HL-60 (cell line): Measurements from ENCODE around the gene MIB1.

Experiments
- DNase-seq, 2 experiments: peaks; one replicate each; pipeline ENCODE4 v3.0.0-alpha.2; 2010 to 2020; ENCODE audit warnings: low read depth in 1 of 2, low spot score in 1 of 2
- H3K27ac ChIP-seq: fragments of 250-450 bp; sonication (Bioruptor Pico); replicated peaks from 2 replicates; pipeline ENCODE4 v1.5.1; 2020; ENCODE audit warnings: mild to moderate bottlenecking, moderate library complexity
- H3K27me3 ChIP-seq: fragments of 250-450 bp; sonication (Bioruptor Pico); 2 replicates; pipeline ENCODE4 v1.5.1; 2021; ENCODE audit warnings: mild to moderate bottlenecking, moderate library complexity; ENCODE audit not compliant: insufficient read depth, poor library complexity, severe bottlenecking
- H3K4me3 ChIP-seq: replicated peaks from 2 replicates; pipeline ENCODE4 v1.5.1; 2011; ENCODE audit warnings: mild to moderate bottlenecking, control low read depth, low read length; ENCODE audit not compliant: insufficient read depth
- GABPA ChIP-seq: IDR thresholded peaks from 2 replicates; pipeline ENCODE4 v1.6.1; 2012; ENCODE audit warnings: low read depth
- POLR2AphosphoS5 ChIP-seq: IDR thresholded peaks from 2 replicates; pipeline ENCODE4 v1.6.1; 2012; ENCODE audit warnings: low read depth
- SPI1 ChIP-seq: IDR thresholded peaks from 2 replicates; pipeline ENCODE4 v1.6.1; 2012; ENCODE audit warnings: low read depth, mild to moderate bottlenecking, borderline replicate concordance
- TF ChIP-seq, protein P1 (sequence below): IDR thresholded peaks from one replicate; pipeline ENCODE4 v1.5.1; 2011; ENCODE audit warnings: low read length, control low read depth, inconsistent platforms; ENCODE audit not compliant: insufficient read depth
- TF ChIP-seq, protein P2 (sequence below): IDR thresholded peaks from 2 replicates; pipeline ENCODE4 v1.6.1; 2012; ENCODE audit warnings: low read depth; ENCODE audit not compliant: insufficient replicate concordance

The MIB1 gene

DNA sequence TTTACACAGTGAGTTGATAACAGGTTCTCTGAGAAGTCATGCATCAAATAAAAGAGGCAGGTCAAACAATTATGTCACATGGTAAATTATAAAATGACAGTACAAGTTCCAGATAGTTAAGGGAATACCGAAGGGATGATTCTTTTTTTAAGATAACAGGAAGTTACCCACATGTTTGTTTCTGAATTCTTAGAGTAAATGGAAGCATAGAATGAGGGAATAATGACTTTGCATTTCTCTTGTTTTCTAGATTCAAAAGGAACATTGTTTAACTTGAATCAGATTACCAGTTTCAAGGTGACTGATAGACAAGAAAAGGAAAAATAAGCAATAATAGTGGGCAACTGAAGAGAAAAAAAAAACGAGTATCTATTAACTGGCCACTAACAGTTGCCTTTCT, 124.5 kb downstream of the MIB1 start:
- Histone ChIP-seq H3K27me3 (no peaks in the 10 kb centered on the region), H3K4me3 (no peak overlapping the region), H3K27ac (no peak overlapping the region)
- DNase-seq, result no peak
- TF ChIP-seq POLR2AphosphoS5 (no peak), SPI1 (no peak), GABPA (no peak)
- TF ChIP-seq, protein P1, sequence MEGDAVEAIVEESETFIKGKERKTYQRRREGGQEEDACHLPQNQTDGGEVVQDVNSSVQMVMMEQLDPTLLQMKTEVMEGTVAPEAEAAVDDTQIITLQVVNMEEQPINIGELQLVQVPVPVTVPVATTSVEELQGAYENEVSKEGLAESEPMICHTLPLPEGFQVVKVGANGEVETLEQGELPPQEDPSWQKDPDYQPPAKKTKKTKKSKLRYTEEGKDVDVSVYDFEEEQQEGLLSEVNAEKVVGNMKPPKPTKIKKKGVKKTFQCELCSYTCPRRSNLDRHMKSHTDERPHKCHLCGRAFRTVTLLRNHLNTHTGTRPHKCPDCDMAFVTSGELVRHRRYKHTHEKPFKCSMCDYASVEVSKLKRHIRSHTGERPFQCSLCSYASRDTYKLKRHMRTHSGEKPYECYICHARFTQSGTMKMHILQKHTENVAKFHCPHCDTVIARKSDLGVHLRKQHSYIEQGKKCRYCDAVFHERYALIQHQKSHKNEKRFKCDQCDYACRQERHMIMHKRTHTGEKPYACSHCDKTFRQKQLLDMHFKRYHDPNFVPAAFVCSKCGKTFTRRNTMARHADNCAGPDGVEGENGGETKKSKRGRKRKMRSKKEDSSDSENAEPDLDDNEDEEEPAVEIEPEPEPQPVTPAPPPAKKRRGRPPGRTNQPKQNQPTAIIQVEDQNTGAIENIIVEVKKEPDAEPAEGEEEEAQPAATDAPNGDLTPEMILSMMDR, result no peak
- TF ChIP-seq, protein P2, sequence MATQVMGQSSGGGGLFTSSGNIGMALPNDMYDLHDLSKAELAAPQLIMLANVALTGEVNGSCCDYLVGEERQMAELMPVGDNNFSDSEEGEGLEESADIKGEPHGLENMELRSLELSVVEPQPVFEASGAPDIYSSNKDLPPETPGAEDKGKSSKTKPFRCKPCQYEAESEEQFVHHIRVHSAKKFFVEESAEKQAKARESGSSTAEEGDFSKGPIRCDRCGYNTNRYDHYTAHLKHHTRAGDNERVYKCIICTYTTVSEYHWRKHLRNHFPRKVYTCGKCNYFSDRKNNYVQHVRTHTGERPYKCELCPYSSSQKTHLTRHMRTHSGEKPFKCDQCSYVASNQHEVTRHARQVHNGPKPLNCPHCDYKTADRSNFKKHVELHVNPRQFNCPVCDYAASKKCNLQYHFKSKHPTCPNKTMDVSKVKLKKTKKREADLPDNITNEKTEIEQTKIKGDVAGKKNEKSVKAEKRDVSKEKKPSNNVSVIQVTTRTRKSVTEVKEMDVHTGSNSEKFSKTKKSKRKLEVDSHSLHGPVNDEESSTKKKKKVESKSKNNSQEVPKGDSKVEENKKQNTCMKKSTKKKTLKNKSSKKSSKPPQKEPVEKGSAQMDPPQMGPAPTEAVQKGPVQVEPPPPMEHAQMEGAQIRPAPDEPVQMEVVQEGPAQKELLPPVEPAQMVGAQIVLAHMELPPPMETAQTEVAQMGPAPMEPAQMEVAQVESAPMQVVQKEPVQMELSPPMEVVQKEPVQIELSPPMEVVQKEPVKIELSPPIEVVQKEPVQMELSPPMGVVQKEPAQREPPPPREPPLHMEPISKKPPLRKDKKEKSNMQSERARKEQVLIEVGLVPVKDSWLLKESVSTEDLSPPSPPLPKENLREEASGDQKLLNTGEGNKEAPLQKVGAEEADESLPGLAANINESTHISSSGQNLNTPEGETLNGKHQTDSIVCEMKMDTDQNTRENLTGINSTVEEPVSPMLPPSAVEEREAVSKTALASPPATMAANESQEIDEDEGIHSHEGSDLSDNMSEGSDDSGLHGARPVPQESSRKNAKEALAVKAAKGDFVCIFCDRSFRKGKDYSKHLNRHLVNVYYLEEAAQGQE, result no peak

DNA sequence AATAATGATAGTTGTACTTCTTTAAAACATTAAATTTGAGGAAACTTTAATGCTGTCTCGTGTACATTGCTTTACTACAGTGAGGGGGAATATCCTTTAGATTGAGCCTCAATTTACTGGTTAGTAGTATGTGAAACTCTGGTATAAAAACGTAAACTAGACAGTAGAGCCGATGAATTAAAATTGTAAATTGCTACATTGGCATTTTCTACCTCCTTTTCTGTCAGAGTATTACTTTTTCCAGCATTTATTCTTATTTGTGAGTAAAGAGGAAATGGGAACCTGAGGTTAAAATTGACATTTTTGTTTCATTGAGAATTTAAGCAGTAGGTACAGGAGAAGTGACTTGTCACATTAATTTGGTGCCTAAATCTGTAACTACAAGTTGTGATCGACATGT, 128.2 kb downstream of the MIB1 start:
- DNase-seq, result no peak
- no peaks in the 10 kb centered on the region for H3K27me3 ChIP-seq
- TF ChIP-seq SPI1, result no peak
- no peak overlapping the region for H3K27ac ChIP-seq
- H3K4me3 ChIP-seq, result no peak overlapping the region

DNA sequence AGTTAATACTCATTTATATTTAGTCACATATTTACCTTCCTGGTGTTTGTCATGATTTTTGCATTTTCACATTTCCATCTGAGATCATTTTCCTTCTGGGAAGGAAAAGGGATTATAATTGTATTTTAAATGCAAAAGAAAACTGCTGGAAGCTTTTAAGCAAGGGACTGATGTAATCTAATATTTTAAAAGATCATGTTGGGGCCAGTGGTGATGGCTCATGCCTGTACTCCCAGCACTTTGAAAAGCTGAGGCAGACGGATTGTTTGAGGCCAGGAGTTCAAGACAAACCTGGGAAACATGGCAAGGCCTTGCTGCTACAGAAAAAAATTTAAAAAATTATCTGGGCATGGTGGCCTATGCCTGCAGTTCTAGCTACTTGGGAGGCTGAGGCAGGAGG, 149.0 kb downstream of the MIB1 start:
- H3K4me3 ChIP-seq, result no peak overlapping the region
- H3K27me3 ChIP-seq, result no peaks in the 10 kb centered on the region
- DNase-seq, result no peak
- H3K27ac ChIP-seq, result no peak overlapping the region
- TF ChIP-seq, protein P2, result no peak
- TF ChIP-seq GABPA, result no peak
- no peak for TF ChIP-seq SPI1
- no peak for TF ChIP-seq POLR2AphosphoS5
- TF ChIP-seq, protein P1, result no peak

DNA sequence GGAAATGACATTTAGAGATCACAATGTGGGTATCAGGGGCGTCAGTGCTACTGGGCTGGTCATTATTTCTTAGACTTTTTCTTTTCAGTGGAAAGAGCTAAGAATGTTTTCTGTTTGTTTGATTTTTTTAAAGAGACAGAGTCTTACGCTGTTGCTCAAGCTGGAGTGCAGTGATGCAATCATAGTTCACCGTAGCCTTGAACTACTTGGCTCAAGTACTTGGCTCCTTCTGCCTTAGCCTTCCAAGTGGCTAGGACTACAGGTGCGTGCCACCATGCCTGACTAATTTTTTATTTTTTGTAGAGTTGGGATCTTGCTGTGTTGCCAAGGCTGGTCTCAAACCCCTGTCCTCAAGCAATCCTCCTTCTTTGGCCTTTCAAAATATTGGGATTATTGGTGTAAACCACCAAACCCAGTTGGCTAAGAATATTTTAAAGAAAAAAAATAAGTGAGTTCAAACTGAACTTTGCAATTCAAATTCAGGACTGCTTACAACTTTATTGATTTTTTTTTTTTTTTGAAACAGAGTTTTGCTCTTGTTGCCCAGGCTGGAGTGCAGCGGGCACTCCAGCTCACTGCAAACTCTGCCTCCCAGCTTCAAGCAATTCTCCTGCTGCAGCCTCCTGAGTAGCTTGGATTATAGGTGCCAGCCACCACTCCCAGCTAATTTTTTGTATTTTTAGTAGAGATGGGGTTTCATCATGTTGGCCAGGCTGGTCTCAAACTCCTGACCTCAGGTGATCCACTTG, 154.2 kb downstream of the MIB1 start:
- peak in 1 of 2 experiments; percentile 28 for DNase-seq
- TF ChIP-seq GABPA (no peak), POLR2AphosphoS5 (no peak), SPI1 (no peak)
- TF ChIP-seq, protein P1, result no peak
- TF ChIP-seq, protein P2, result no peak
- H3K4me3 ChIP-seq, result no peak overlapping the region
- no peak overlapping the region for H3K27ac ChIP-seq
- no peaks in the 10 kb centered on the region for H3K27me3 ChIP-seq
